Suprapubic skin (tissue), 4 donors: ENCODE data around the gene PLA1A.

Experiments
- EP300 ChIP-seq: sonication (generic); formaldehyde crosslinking; IDR thresholded peaks from one replicate; pipeline ENCODE4 v1.6.1; 2017; ENCODE audit warnings: antibody characterized with exemption
- POLR2A ChIP-seq, 2 donors: fragments of 450-650 bp; IDR thresholded peaks; one replicate each; pipeline ENCODE4 v1.6.1; 2017; ENCODE audit warnings: antibody characterized with exemption in 2 of 2, mild to moderate bottlenecking in 2 of 2, moderate library complexity in 2 of 2
- POLR2AphosphoS5 ChIP-seq, 3 donors: sonication (generic); formaldehyde crosslinking; IDR thresholded peaks; one replicate each; pipeline ENCODE4 v1.6.1; 2017; ENCODE audit warnings: antibody characterized with exemption in 3 of 3
- TF ChIP-seq, protein P1 (sequence below), 2 donors: fragments of 200-600 bp in 1 of 2; fragments of 450-650 bp in 1 of 2; sonication (generic) in 1 of 2; IDR thresholded peaks; one replicate each; pipeline ENCODE4 v1.5.1; 2016 to 2019; ENCODE audit warnings: antibody characterized with exemption in 2 of 2, mild to moderate bottlenecking in 1 of 2, moderate library complexity in 1 of 2

DNA sequence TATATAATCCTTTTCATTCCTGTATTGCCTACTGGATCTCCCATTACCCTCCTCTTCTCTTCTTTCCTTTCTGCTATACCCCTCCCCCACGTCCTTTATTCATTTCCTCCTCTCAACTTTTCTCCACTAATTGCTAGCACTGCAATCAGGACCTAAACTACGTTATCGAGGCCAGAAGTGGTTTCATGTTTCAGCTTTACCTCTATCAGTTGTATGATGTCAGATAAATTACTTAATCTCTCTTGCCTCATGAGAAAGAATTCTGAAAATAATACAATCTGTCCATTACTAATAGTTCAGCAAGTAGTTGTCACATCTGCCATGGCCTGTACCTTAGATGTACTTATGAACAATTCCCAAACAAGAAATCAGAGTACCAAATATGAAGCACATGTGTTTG, 52.1 kb downstream of the PLA1A start:
- TF ChIP-seq, protein P1, sequence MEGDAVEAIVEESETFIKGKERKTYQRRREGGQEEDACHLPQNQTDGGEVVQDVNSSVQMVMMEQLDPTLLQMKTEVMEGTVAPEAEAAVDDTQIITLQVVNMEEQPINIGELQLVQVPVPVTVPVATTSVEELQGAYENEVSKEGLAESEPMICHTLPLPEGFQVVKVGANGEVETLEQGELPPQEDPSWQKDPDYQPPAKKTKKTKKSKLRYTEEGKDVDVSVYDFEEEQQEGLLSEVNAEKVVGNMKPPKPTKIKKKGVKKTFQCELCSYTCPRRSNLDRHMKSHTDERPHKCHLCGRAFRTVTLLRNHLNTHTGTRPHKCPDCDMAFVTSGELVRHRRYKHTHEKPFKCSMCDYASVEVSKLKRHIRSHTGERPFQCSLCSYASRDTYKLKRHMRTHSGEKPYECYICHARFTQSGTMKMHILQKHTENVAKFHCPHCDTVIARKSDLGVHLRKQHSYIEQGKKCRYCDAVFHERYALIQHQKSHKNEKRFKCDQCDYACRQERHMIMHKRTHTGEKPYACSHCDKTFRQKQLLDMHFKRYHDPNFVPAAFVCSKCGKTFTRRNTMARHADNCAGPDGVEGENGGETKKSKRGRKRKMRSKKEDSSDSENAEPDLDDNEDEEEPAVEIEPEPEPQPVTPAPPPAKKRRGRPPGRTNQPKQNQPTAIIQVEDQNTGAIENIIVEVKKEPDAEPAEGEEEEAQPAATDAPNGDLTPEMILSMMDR (IDR thresholded peaks at IDR 0.05), result no peak
- TF ChIP-seq POLR2A (IDR thresholded peaks at IDR 0.05), result no peak
- no peak for TF ChIP-seq EP300
- no peak for TF ChIP-seq POLR2AphosphoS5 (IDR thresholded peaks at IDR 0.05)
